GM19193 (cell line): Measurements from ENCODE around the gene CBX4.

Experiments
- POLR2A ChIP-seq: IDR thresholded peaks from 4 replicates; pipeline ENCODE4 v1.6.1; 2011; ENCODE audit not compliant: insufficient read depth, insufficient read length; ENCODE audit errors: extremely low read depth

CBX4 gene

GRCh38 chr17:79865351-79866210, 26.3 kb upstream of the CBX4 start:
- no peak for TF ChIP-seq POLR2A

- no peak for TF ChIP-seq POLR2A
These were observed 25.5 kb upstream of the CBX4 start for GRCh38 chr17:79864617-79865250.

- TF ChIP-seq POLR2A, result no peak
These were observed 24.9 kb upstream of the CBX4 start for GRCh38 chr17:79864147-79864546.

GRCh38 chr17:79862771-79863440, 23.7 kb upstream of the CBX4 start:
- TF ChIP-seq POLR2A, result no peak

GRCh38 chr17:79862238-79862637, 23.0 kb upstream of the CBX4 start:
- TF ChIP-seq POLR2A, result no peak

GRCh38 chr17:79861413-79862216, 22.4 kb upstream of the CBX4 start:
- no peak for TF ChIP-seq POLR2A

- no peak for TF ChIP-seq POLR2A
These were observed 20.7 kb upstream of the CBX4 start for GRCh38 chr17:79859676-79860615.

- TF ChIP-seq POLR2A, result no peak
These were observed 17.9 kb upstream of the CBX4 start for GRCh38 chr17:79857095-79857494.

- no peak for TF ChIP-seq POLR2A
These were observed 16.3 kb upstream of the CBX4 start for GRCh38 chr17:79855331-79856124.

GRCh38 chr17:79854080-79855060, 15.1 kb upstream of the CBX4 start:
- TF ChIP-seq POLR2A, result no peak

- no peak for TF ChIP-seq POLR2A
These were observed 13.5 kb upstream of the CBX4 start for GRCh38 chr17:79852748-79853147.

- TF ChIP-seq POLR2A, result no peak
These were observed 12.2 kb upstream of the CBX4 start for GRCh38 chr17:79851461-79851817.
